CD4-positive, alpha-beta T cell treated with Interleukin-17A for 1 hour (primary cell): ENCODE data around the gene ALK.

Experiments used
- DNase-seq: peaks from one replicate; pipeline ENCODE4 v3.0.0-alpha.2; 2020

ALK gene

DNA sequence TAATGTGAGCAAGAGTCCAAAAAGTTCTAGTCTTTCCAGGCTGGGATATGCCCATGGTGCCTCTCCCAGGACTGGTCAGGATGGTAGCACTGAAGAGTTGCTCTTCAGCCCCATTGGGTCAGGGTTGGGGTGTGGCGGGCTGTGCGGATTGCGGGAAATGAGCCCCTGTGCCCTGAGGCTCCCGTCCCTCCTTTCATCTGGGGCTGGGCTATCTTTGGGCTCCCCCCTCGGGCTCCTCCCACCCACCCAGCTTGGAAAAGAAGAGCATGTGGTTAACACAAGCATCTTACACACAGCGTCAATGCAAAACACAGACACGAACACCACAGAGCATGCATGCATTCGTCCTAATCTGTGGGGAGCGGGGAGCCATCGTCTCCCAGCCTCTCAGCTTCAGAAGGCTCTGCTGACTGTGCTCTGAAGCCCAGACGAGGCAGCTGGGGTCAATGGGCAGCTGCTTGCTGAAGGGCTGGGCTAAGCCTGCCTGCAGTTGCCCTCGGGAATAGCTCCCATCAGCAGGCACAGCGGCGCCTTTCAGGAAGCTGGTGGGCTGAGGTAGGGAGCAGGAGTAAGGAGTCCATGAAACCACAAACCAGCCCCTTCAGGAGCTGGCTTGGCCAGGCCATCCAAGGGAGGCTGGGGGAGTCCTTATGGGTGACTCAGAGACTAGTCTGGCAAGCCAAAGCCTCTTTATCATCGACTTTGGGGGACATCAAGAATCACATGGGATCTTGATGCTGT, 693.3 kb downstream of the ALK start:
- DNase-seq: no peak

DNA sequence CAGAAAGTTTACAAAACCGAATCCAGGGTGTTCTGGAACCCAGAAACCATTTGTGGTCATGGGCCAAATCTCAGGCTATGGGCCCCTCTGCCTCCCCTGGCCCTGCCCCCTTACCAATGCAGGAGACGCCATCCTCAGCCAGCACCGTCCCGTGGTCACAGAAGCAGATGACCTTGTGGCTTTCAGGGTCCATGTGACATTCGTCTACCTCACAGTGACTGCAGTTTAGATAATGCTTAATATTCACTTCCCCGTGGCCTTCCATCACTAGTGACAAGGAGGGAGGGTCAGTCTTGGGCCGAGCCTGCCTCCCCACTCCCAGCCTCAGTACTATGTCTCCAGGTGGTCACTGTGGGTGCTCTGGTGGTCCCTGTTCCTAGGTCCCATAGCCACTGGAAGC, 694.6 kb downstream of the ALK start:
- DNase-seq: no peak

DNA sequence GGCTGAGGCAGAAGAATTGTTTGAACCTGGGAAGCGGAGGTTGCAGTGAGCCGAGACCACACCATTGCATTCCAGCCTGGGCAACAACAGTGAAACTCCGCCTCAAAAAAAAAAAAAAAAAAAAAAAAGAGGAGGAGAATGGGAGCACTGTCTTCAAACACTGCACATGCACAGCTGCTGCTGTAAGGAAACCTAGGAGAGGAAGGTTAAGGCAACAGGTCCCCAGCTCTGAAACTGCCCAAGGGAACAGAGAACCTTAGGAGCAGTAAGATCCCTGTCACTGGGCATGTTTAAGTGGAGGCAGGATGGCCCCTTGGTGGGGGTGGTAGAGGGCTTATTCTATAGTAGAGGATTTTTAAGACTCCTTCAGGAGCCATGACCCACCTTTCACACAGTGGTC, 695.0 kb downstream of the ALK start:
- no peak for DNase-seq

GRCh38 chr2:29225814-29226213, 695.6 kb downstream of the ALK start:
- DNase-seq: no peak

- DNase-seq: no peak
These were observed 696.5 kb downstream of the ALK start for GRCh38 chr2:29224693-29225551.

DNA sequence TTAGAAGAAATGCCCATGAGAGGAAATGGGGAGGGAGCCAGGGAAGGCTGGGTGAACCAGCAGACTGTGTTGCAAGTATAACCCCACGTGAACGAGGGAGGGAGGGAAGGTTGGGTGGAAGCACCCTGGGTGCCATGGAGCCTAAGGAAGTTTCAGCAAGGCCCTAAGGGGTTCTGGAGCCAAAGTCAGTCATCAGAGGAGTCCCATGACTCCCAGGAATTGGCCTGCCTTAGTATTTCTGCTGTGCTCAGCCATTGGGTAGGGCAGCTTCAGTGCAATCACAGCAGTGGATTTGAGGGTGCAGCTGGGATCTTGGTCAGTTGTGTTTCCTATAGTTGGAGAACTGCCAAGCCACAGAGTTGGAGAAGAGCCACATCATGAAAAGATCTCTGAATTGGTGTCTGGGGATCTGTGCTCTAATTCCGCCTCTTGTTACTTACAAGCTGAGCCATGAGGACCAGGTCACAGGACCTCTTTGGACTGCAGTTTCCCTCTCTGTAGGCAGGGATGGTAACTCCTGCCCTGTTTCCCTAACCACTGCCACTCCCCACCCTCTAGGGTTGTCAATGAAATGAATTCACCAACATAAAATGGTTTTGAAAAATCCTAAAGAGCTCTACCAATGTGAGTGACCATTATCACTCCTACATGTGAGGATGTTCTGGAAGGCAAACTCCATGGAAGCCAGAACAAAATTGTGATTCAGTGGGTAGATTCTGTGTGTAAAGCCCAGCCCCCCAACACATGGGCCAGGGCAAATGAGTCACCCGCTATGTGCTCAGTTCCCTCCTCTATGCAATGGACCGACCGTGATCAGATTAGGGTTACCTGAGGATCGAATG, 697.3 kb downstream of the ALK start:
- no peak for DNase-seq

- DNase-seq: no peak
These were observed 698.1 kb downstream of the ALK start for GRCh38 chr2:29223257-29223656.

DNA sequence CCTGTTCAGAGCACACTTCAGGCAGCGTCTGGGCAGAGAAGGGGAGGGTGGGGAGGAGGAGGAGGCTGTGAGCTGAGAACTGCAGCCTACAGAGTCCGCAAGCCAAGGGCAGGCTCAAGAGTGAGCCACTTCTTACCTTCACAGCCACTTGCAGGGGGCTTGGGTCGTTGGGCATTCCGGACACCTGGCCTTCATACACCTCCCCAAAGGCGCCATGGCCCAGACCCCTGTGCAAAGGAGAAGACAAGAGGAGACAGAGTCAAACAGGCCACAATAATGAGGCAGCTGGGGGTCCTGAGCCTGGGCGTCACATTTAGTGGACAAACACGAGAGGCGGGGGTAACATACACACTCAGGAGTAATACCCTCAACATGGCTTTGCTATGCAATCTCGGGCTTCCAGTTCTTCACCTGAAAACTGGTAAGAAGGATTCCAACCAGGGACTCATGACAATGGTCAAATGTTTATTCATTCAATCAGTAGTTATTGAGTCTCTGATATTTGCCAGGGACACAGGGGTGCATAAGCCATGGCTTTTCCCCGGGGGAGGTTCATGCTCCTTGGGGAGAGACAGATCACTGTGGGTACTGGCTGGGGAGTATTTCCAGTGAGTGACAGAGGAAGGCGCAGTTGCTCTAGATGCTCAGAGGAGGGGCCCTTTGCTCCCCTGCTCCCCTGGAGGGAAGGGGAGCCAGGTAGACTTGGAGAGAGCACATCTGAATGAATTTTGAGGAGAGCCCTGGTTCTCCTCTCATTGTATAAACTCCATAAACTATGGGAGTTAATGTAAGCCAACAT, 698.8 kb downstream of the ALK start:
- no peak for DNase-seq

- no peak for DNase-seq
These were observed 700.7 kb downstream of the ALK start for GRCh38 chr2:29220506-29221270.

- DNase-seq: no peak
These were observed 702.0 kb downstream of the ALK start for GRCh38 chr2:29219374-29219773.

GRCh38 chr2:29218550-29219125, 702.7 kb downstream of the ALK start:
- DNase-seq: no peak

DNA sequence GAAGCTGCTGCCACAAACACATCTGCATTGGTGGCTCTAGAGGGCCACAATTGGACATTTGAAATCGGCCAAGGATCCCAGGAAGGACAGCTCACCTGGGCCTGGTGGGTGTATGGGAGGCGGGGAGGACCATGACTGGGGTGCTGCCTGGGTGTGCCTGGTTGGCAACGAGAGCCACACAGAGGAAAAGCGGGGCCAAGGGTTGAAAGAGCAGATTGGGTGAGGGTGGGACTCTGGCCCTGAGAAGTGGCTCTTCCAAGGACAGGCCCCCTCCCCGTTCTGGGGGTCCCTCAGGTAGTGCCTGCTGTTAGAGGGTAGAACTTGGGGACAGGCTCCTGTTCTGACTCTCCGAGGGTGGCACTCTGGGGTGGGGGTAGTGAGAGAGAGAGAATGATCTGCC, 703.3 kb downstream of the ALK start:
- DNase-seq: no peak

DNA sequence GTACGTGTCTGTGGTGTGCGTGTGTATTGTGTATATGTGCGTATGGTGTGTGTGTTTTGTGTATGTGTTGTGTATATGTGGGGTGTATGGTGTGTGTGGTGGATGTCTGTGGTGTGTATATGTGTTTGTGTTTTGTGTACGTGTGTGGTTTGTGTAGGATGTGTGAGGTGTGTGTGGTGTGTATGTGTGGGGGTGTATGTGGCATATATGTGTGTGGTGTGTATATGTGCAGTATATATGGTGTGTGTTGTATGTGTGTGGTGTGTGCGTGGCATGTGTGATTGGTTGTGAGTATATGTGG, 704.8 kb downstream of the ALK start:
- DNase-seq: no peak

DNA sequence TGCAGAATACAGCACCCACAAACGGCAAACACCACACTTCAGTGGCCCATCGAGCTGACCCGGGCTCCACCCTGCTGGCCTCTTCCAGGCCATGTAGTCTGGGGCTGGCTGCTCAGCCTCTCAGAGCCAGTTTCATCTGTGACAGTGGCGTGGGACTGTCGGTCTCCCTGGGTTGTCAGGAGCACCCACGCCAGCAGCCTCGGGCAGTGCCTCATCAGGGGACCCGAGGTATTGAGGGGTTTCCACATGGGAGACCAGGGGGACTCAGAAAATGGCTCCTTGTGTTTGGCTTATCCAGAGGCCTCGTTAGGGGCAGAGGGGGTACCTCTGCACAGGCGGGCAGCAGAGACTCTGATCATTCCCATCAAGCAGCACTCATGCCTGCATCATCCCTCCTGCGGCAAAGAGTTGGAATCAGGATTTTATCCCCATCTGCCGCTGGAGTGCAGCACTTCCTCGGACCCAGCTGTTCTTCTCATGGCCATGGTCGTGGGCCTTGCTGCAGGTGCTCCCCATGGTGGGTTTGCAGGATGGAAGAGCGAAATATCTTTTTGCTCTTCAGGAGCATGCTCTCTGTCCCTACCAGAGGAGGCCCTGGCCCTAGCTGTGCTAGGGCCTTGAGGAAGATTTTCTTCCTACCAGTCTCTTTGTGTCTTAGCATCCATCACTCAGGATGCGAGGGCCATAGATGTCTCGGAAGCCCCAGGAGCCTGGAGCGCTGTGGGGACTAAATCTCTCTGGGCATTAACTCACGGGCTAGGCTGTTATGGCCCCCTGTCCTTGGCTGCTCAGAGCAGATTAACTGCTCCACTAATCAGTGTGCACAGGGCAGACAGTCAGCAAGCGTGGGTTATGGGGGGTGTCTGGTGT, 705.4 kb downstream of the ALK start:
- no peak for DNase-seq

- no peak for DNase-seq
These were observed 706.3 kb downstream of the ALK start for GRCh38 chr2:29215073-29215472.

DNA sequence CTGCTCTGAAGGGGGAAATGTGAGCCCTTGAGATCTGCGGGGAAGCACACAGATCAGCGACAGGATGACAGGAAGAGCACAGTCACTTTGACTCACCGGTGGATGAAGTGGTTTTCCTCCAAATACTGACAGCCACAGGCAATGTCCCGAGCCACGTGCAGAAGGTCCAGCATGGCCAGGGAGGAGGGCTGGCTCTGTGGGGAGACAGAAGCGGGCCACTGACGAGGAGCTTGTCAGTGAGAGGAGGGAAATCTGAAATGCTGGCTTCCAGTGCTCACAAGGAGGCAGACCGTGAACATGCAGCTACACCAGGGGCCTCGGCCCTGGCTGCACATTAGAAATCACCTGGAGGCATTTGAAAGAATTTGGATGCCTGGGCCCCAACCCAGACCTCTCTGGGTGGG, 707.5 kb downstream of the ALK start:
- DNase-seq: no peak

DNA sequence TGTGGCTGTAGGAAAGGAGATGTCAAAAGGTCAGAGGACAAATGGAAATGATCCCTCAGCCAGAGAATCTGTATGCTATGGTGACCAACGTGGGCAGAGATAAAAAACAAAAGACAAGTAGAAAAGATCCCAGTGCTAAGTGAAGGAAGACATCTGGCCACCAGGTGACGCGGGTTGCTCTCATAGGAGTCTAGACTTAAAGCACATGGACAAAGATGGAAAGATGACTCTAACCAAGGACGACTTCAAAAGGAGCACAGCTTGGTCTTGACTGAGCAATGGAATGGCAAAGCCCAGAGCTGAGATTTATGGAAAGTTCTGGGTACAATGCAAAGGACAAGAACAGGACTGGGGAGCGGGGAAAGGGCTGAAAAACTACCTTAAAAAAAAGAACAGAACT, 709.4 kb downstream of the ALK start:
- no peak for DNase-seq

- no peak for DNase-seq
These were observed 711.8 kb downstream of the ALK start for GRCh38 chr2:29209551-29209950.

DNA sequence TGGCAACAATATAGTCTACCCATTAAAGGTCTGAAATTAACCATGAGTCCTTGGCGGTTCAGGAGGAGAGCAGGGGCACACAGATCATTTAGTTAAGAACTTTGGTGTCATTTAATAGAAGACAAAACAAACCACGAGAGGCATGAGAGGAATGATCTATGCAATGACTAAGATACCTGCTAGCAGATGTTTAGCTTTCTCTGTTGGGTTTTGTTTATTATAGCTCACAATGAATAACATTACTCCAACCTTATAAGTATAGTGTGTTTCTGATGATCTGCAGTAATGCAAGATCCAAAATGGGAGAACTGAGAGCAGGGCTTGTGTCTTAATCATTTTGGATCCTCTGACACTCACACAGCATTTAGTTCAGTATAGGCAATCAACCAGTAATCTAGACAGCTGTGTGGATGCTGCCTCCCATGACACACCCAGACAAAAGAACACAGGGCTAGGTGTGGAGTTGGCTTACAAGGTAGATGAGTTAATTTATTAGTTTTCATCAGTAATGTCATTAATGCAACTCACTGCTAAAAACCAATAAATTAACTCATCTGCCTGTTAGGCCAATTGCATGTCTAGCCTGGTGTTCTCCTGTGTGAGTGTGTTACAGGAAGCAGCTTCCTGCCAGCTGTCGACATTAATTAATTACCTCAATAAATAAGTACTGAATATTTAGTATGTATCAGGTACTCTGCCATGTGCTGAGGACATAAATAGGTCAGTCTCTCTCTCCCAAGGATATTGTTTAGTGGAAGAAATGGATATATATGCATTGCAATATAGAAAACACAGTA, 713.8 kb downstream of the ALK start:
- no peak for DNase-seq

DNA sequence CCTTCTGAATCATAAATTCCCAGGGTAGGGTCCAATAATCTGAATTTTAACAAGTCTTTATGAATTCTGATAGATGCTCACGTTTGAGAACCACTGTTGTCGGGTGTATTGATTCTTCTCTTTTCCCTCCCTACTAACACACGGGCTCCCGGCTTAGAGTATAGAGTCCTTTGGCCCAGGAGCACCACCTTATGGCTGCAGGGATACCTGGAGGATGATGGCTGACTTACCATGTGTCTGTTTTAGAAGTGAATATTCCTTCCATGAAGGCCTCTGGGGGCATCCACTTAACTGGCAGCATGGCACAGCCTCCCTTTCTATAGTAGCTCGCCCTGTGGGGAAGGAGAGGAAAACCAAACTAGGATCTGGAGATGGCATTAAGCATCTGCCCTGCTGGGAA, 714.4 kb downstream of the ALK start:
- no peak for DNase-seq
